Fibroblast of villous mesenchyme (primary cell): ENCODE results near the gene CSF2. TPM values are rescaled to one million over a fixed set of nuclear protein-coding genes. Genes with fewer than 3 reads are reported as not detected.

Experiments
- small RNA-seq: library from RNA; depleted of rRNA; stranded (forward); fragments of <200 nt; gene quantifications from one replicate; pipeline ENCODE3, GENCODE V24; 2012
- total RNA-seq: library from RNA; depleted of rRNA; stranded (reverse); fragments of >200 nt; gene quantifications from 2 replicates; pipeline ENCODE4 v1.2.3, GENCODE V29; 2012

CSF2 gene
- total RNA-seq, 1 donor, result 0.43 TPM

Small RNA genes lying within 50 kb of the gene (small RNA-seq; reads per million reads assigned to genes)
- gene RF00285, result not detected

Other genes starting within 250 kb of the CSF2 start
- gene MEIKIN, start 128.1 kb upstream of the CSF2 start, total RNA-seq, result not detected in 2 replicates
- gene ACSL6, start 62.1 kb upstream of the CSF2 start, total RNA-seq, result 0.43 TPM in 1 of 2 replicates, not detected in the other
- gene IL3, start 13.1 kb upstream of the CSF2 start, total RNA-seq, result not detected in 2 replicates
- 161 and 191 TPM in 2 replicates for gene P4HA2, start 154.1 kb downstream of the CSF2 start, total RNA-seq
- gene PDLIM4, start 183.9 kb downstream of the CSF2 start, total RNA-seq, result 42.8 and 97.2 TPM in 2 replicates
- 6.8 and 16.4 TPM in 2 replicates for gene SLC22A4, start 220.6 kb downstream of the CSF2 start, total RNA-seq